Chondrocyte (in vitro differentiated cells): ENCODE data around the gene CD86. TPM values are rescaled to one million over a fixed set of nuclear protein-coding genes. Genes with fewer than 3 reads are reported as not detected.

ENCODE experiments used
- DNase-seq: peaks from one replicate; pipeline ENCODE4 v3.0.0; 2021; ENCODE audit warnings: mixed read lengths, low spot score
- H3K27ac Mint-ChIP-seq: one replicate; pipeline ENCODE4 v1.8.0; 2021; ENCODE audit warnings: mild to moderate bottlenecking, moderate library complexity, mixed read lengths; ENCODE audit not compliant: unreplicated experiment
- H3K27me3 Mint-ChIP-seq: 2 replicates; pipeline ENCODE4 v1.8.0; 2021; ENCODE audit warnings: low read depth, mixed read lengths
- H3K36me3 Mint-ChIP-seq: 2 replicates; pipeline ENCODE4 v1.8.0; 2021; ENCODE audit warnings: low read depth, mixed read lengths
- H3K4me1 Mint-ChIP-seq: 2 replicates; pipeline ENCODE4 v1.8.0; 2021; ENCODE audit warnings: low read depth, mild to moderate bottlenecking, mixed read lengths
- H3K4me3 Mint-ChIP-seq: one replicate; pipeline ENCODE4 v1.8.0; 2021; ENCODE audit warnings: mild to moderate bottlenecking, moderate library complexity, mixed read lengths; ENCODE audit not compliant: unreplicated experiment
- H3K9me3 Mint-ChIP-seq: 2 replicates; pipeline ENCODE4 v1.8.0; 2021; ENCODE audit warnings: low read depth, mixed read lengths
- CTCF ChIP-seq: fragments of 200-600 bp; sonication (generic); IDR thresholded peaks from 2 replicates; pipeline ENCODE4 v1.5.0; 2021; ENCODE audit warnings: antibody characterized with exemption, mild to moderate bottlenecking, moderate library complexity
- total RNA-seq: library from RNA; stranded (reverse); gene quantifications from 3 replicates; pipeline ENCODE4 v1.2.1, GENCODE V29; 2021

The CD86 gene
- total RNA-seq, 1 donor from 2014 or later: not detected

- DNase-seq: no peak
- no peaks in the 10 kb centered on the region for H3K4me1 Mint-ChIP-seq
- H3K27ac Mint-ChIP-seq: no peak overlapping the region
- H3K27me3 Mint-ChIP-seq: peaks cover 9% of the 10 kb centered on the region
- TF ChIP-seq CTCF: no peak
- no peaks in the 10 kb centered on the region for H3K36me3 Mint-ChIP-seq
- H3K9me3 Mint-ChIP-seq: no peaks in the 10 kb centered on the region
- no peak overlapping the region for H3K4me3 Mint-ChIP-seq
Measured at GRCh38 chr3:122057671-122058070, 2.5 kb downstream of the CD86 start.

DNA sequence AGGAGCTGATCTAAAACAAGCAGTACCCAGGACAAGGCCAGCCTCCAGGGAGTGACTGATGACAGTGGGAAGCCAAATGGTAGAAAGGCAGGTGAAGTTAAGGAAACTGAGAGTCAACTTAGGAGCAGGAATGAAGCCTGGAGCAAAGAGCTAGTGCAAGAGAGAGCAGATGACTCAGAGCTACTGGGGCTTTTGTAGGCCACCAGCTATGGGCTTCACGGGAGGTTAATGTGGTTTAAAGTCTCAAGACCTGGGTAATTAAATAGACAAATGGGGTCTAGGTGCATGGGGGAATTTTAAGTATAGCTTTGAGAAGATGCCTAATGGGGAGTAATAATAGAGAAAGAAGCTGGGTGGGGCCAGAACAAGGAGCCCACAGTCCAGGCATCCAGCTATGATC, 3.1 kb downstream of the CD86 start:
- Mint-ChIP-seq H3K4me1 (no peaks in the 10 kb centered on the region), H3K36me3 (no peaks in the 10 kb centered on the region), H3K4me3 (no peak overlapping the region), H3K27me3 (peaks cover 9% of the 10 kb centered on the region), H3K27ac (no peak overlapping the region), H3K9me3 (no peaks in the 10 kb centered on the region)
- DNase-seq: no peak
- no peak for TF ChIP-seq CTCF

- Mint-ChIP-seq H3K27me3 (peaks cover 17% of the 10 kb centered on the region), H3K27ac (no peak overlapping the region), H3K4me1 (no peaks in the 10 kb centered on the region), H3K9me3 (no peaks in the 10 kb centered on the region), H3K4me3 (no peak overlapping the region), H3K36me3 (no peaks in the 10 kb centered on the region)
- DNase-seq: no peak
- no peak for TF ChIP-seq CTCF
Measured at GRCh38 chr3:122060040-122060698, 5.0 kb downstream of the CD86 start.

DNA sequence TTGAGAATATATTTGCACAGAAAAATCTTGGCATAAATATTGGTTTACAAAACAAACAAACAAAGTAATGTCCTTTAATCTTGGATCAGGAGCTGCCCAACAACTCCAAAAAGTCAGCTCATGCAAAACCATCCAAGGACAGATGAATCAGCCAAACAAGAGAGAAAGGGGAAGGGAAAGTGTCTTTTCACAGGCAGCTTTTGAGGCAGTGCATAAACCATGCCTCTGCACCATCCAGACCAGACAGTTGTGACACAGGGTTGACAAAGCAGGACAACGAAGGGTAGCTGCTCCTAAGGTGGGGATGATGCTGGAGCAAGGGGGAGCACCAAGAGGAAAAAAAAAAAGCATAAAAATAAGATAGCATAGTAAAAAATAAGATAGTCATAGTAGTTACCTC, 8.7 kb downstream of the CD86 start:
- H3K9me3 Mint-ChIP-seq: no peaks in the 10 kb centered on the region
- no peaks in the 10 kb centered on the region for H3K4me1 Mint-ChIP-seq
- no peak overlapping the region for H3K27ac Mint-ChIP-seq

DNA sequence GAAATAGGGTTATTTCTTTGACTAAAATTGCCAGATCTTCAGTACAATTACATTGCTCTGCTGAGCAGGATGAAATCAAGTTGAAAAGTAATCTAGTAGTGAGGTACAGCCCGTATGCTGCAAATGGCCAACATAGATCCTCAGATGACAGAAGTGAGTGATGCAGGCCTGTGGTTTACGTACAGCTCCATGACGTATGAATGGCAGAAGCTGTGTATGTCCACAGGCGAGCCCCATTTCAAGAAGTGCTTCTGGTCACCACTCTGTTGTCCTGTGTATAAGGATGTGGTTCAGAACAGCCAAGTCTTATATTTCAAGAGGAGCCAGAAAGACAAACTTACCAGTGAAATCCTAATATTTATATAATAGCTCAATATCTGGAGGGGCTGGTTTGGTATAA, 9.2 kb downstream of the CD86 start:
- H3K4me3 Mint-ChIP-seq: no peak overlapping the region
- no peak for DNase-seq
- H3K4me1 Mint-ChIP-seq: no peaks in the 10 kb centered on the region
- H3K9me3 Mint-ChIP-seq: no peaks in the 10 kb centered on the region
- TF ChIP-seq CTCF: no peak
- no peak overlapping the region for H3K27ac Mint-ChIP-seq
- H3K27me3 Mint-ChIP-seq: peaks cover 16% of the 10 kb centered on the region
- no peaks in the 10 kb centered on the region for H3K36me3 Mint-ChIP-seq

More for the DNA sequence above, 8.7 kb downstream of the CD86 start:
- Mint-ChIP-seq H3K36me3 (no peaks in the 10 kb centered on the region), H3K27me3 (peaks cover 19% of the 10 kb centered on the region), H3K4me3 (no peak overlapping the region)
- TF ChIP-seq CTCF: no peak
- DNase-seq: no peak
